HG03442 (cell line): ENCODE data around the gene PABPN1.
"Not testable (repeated sequence)": the region's sequence is repeated elsewhere in the genome, so short reads cannot be mapped to it uniquely, and the experiment has no call there.

Experiments used
- ATAC-seq: cut with Tn5 transposase; IDR thresholded peaks from one replicate; pipeline ENCODE4 v1.9.1; 2021; ENCODE audit warnings: mild to moderate bottlenecking, moderate library complexity; ENCODE audit not compliant: unreplicated experiment

The PABPN1 gene

DNA sequence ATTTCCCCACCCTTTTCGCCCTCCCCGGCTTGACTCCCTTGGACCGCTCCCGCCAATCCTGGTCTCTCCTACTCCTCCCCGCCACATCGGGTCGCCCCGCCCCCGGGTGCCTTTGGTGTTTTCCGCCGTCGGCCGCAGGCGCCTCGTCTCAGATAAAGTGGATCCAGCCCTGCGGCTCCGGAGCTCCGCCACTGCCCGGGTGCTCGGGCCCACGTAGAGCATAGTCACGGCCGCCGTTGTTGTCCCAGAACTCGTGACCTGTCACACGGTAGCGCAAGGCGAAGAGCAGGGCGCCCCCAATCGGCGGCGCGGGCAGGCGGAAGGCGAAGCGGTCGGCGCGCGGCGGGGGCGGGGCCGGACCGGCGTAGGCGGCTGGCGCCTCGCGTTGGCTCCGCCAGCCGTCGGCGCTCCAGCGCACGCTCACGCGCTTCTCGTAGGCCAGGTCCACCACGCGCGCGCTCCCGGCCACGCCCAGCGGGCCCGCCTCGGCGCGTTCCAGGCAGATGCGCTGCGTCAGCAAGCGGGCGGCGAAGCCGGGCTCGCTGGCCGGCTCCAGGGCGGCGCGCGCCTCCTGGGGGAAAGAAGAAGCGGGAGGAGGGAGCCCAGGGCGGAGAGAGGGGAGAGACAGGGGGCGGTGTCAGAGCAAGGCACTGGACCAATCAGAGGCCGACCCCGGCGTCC, 19.8 kb upstream of the PABPN1 start:
- ATAC-seq: peak; percentile 71

DNA sequence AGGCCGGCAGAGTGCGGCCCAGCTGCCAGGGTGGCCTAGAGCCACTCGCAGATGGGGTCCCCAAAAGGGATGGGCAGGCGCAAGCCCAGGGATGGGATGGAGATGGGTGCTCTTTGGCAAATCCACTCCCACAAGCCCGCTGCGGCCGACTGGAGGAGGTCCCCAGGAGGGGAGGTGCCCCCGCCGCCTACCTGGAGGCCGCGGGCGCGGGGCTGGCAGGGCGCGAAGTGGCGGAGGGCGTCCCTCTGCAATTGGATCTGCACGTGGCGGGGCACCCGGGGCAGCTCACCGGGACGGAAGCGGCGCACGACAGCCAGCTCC, 19.3 kb upstream of the PABPN1 start:
- ATAC-seq: peak; percentile 9

DNA sequence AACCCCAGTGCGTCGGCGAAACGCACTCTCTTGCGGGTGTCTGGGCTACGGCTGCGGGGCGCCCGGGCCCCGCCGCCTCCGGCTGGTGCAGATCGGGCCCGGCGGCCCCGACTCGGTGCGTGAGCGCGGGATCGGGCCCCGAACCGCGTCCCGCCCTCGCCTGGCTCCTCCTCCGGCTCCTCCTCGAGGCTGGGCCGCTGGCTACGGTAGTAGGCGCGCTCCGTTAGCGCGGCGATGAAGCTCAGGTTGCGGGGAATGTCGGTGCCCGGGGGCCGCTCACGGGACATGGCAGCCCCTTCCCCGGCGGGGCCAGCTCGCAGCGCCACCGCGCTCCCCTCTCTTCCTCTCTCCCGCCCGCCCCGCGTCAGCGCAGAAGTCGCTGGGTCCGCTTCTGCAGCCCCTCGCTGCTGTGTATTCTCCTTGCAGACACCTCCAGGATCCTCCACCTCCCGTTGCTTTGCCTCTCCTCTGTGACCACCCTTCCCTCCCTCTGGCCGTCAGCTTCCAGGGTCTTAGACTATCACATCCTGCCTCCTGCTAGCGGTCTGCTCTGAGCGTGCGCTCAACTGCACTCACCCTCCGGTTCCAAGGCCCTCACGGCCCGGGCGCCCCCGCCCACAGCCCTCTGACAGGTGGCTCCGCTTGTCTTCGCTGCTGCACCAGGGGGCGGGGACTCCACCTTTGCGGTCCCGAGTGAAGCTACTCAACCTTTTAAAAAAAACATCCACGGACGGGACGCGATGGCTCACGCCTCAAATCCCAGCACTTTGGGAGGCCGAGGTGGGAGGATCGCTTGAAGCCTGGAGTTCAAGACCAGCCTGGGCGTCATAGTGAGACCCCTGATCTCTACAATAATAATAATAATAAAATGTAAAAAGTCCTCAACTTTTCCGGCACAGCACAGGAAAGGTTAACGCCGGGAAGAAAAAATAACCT, 18.7 kb upstream of the PABPN1 start, which contains the start of gene PPP1R3E:
PPP1R3E (minus strand) TSS at position 570 of the 936 bp plus-strand sequence; CDS start at position 287, 283 bp downstream.
- peak; percentile 30 for ATAC-seq

DNA sequence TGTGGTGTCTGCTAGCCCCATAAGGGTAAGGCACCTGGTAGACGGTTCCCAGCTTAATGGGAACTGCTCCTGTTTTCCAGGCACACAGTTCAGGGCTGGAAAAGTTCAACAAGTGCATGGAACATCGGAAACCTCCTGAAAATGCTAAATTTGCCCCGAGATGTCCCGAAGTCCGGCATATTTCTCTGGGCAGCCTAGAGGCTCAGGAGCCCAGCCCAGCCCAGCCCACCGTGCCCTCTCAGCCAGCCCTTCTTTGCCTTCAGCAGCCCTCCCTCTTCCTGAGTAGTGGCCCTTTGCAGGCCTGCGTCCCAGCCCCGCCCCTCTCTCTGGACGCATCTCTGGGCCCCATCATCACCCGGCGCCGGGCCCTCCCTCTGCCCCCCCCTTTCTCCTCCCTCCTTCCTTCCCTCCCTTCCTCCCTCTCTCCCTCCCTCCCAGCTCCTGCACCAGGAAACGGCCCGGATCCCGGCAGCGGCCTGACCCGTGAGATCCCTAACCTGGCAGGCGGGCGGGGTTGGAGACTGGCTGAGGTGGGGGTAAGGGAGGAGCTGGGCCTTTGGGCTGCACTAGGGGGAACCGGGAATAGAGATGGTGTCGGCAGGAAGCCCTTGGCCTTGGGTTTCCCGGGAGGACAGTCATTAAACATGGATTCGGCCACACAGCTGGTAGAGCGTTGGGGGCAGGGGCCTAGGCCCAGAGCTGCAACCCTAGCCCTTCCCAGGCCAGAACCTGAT, 14.7 kb upstream of the PABPN1 start, which contains the start of gene BCL2L2:
BCL2L2 (plus strand) TSS at position 422 of the 734 bp plus-strand sequence. CDS start 935 bp downstream, outside the sequence.
- no peak for ATAC-seq

DNA sequence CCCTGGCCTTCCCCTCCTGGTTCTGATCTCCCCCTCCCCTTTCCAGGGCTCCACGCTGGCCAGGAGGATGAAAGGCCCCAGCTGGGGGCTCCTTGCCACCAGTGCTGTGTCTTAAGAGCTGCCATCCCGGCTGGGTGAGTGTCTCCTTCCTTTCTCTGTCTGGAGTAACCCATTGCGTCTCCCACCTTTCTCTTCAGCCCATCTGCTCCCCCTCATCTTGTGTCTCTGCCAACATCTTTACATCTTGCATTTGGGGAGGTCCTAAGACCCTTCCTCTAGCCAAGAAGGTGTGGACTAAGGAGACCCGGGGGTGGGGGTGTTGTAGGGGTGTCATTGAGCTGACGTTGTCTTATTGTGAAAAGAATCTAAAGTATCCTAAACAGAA, 14.1 kb upstream of the PABPN1 start:
- no peak for ATAC-seq

DNA sequence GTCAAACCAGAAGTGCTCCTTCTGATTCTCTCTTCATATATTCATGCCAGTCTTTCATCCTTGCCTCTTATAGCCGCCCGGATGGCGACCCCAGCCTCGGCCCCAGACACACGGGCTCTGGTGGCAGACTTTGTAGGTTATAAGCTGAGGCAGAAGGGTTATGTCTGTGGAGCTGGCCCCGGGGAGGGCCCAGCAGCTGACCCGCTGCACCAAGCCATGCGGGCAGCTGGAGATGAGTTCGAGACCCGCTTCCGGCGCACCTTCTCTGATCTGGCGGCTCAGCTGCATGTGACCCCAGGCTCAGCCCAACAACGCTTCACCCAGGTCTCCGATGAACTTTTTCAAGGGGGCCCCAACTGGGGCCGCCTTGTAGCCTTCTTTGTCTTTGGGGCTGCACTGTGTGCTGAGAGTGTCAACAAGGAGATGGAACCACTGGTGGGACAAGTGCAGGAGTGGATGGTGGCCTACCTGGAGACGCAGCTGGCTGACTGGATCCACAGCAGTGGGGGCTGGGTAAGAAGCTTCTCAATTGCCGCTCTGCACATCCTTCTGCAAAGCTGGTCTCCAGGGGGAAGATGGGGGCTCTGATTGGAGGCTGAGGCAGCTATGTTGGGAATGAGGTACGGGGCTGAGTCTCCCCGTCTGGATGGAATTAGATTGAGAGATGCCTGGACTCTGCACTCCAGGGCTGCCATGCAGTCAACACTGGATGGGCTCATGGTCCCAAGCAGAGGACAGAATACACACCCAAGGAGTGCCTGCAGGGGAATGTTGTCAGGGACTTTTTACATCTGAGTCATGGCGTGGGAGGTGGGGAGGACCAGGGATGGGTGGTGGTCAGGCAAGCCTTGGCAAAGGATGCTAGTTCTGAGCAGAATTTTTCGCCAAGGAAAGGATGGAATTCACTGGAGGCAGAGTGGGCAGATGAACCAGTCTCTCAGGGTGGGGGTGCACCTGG, 13.3 kb upstream of the PABPN1 start:
- no peak for ATAC-seq

DNA sequence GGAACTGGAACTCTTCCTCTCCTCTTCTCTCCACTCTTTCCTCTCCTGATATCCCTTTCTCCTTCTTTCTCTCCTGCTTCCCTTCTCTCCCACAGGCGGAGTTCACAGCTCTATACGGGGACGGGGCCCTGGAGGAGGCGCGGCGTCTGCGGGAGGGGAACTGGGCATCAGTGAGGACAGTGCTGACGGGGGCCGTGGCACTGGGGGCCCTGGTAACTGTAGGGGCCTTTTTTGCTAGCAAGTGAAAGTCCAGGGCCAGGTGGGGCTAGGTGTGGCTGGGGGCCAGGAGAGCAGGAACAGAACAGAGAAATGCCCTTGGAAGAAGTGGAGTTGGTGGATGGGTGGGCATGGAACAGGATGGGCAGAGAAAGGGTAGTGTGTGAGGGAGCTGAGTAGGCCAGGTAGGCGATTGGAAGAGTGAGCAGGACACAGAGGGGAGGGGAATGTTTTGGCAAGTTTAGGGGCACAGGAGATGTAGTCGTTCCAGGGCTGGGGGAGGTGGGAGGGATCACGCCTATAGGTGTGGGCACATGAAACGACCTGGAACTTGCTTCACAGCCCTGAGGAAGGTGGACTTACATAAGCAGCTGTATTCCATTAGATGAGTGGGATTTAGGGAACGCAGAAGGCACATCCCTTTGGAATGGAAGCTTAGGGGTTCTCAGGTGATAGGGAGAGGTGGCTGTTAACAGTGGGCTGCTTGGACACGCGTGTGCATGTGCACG, 12.4 kb upstream of the PABPN1 start:
- ATAC-seq: no peak

DNA sequence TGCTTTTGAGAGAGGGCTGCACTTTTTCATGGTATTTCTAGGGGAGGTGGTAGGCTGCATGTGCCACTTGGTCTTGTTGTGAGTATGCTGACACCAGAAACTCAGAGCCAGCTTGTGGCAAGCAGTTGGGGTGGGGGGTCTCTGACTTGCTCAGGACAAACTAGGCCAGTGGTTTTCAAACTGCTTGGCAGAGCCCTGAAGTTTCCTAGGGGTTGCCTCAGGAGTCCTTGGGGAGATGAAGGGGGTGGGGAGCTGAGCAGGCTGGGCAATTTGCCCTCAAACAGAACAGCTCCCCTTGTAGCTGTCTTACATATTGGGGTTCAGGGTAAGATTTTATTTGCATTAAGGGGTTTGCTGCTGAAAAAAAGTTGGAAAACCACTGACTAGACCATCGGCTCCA, 10.7 kb upstream of the PABPN1 start:
- ATAC-seq: no peak

DNA sequence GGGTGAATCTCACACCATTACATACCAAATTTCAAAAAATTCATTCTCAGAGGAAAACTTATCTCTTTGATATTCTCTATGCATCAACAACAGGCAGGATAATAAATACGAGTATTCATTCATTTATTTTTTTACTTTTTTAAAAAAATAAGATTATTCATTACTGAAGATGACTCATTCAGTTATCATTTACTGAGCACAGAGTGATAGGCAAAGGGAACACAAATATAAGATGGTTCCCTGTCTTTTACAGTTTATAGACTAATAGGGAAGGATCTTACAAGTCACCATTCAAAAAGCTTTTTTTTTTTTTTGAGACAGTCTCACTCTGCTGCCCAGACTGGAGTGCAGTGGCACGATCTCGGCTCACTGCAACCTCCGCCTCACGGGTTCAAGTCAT, 5.0 kb upstream of the PABPN1 start:
- ATAC-seq: no peak

DNA sequence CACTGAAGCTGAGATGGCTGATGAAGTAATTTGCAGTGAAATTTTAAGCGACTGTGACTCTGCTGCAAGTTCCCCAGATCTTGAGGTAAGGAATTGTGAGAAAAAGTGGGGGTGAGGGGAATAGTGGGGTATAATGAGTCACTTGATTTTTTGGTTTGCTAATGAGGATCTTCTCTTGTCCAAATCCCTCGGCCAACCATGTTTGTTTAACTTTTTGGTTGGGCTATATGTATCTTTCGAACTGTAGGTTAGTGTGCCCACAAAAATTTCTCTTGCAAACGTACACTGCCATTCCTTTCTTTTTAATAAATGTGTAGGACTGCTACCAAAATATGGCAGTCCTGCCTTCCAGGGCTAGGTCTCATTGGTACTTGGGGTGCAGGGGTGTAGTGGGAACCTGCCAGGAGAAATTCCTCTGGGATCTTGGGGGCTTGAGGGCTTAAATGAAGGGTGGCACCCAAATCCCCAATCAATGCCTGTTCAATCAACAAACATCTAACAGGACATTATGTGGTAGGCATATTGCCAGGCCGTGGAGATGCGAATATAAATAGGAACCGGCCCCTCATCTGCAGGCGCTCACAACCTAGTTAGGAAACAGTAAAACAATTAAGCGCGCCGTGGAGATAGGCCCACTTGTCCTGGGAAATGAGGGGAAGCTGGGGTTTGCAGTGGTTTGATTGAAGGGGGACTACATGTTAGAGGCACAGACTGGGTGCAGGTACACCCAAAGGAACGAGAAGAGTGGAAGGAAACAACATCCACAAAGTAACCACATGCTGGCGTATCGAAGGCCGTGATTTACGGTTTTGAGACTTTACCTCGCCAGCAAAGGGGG, 1.3 kb upstream of the PABPN1 start:
- ATAC-seq: no peak

DNA sequence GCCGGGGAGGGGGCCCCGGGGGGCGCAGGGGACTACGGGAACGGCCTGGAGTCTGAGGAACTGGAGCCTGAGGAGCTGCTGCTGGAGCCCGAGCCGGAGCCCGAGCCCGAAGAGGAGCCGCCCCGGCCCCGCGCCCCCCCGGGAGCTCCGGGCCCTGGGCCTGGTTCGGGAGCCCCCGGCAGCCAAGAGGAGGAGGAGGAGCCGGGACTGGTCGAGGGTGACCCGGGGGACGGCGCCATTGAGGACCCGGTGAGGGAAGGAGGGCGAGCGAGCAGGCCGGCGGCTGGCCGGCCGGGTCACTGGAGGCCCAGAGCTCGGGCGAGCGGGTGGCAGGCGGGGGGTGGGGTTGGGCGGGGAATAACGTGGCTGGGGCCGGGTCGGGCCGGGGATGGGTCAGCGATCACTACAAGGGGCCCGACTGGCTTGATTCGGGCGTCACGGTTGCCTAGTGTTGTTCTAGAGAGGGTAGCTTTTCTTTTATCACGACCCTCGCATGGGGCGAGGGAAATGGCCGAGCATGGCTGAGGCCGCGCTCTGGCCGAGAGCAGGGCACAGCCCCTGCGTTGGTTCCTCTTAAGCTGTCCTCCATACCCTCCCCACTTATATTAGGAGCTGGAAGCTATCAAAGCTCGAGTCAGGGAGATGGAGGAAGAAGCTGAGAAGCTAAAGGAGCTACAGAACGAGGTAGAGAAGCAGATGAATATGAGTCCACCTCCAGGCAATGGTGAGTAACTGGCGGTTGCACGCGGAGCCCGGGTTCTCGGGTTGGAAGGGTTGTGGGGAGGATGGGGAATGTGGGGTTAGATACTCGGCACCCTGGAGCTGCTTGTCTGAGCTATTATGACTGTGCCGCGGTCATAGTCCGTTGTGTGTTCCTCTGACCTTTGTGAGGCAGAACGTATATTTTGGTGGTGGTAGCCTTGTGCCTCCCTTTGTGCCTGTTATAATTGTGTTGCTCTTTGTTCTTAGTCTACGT, 603 bp downstream of the PABPN1 start:
- ATAC-seq: peak; percentile 6

DNA sequence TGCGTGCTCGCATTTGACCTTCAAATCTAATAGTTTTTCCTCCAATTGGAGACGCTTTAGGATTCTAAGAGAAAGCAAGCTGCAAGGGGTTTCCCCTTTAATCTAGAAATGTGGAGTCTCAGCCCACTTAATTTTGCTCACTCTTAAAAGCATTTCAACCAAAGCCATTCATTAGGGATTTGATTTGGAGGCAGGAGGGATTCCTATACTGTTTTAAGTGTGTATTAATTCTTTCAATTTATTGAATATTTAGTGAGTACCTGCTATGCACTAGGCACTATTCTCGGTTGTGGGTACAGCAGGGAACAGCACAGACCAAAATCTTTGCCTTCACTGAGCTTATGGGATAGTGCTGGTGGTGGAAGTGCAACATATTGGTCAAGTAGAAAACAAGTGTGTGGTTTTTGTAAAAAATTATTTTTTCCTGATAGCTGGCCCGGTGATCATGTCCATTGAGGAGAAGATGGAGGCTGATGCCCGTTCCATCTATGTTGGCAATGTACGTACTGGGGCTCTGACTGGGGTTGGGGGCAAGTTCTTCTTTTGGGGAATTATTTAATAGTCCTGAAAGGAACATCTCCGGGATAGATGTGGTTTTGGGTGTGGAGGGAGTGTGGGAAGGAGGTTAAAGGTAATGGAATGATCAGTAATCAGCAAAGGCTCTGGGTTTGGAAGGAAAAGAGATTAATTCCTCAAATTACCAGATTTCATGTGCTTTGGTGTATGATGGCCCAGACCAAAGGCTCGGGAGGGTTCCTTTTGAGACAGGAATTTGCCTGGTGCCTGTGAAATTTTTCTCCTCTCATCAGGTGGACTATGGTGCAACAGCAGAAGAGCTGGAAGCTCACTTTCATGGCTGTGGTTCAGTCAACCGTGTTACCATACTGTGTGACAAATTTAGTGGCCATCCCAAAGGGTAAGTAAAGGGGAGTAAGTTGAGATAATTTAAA, 1.6 kb downstream of the PABPN1 start:
- ATAC-seq: no peak

DNA sequence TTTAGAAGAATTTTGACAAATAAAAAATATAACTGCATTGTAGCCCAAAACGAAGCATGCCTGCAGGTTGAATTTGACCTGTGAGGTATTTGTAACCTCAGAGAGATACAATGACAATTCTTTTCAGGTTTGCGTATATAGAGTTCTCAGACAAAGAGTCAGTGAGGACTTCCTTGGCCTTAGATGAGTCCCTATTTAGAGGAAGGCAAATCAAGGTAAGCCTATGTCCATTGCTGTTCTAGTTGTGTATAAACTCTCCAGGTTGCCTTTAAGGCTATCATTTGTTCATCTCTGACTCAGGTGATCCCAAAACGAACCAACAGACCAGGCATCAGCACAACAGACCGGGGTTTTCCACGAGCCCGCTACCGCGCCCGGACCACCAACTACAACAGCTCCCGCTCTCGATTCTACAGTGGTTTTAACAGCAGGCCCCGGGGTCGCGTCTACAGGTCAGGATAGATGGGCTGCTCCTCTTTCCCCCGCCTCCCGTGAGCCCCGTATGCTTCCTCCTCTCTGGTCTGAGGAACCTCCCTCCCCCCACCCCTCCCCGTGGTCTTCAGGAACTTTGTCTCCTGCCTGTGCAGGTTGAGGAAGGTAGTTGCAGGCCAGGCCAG, 2.7 kb downstream of the PABPN1 start:
- ATAC-seq: no peak

DNA sequence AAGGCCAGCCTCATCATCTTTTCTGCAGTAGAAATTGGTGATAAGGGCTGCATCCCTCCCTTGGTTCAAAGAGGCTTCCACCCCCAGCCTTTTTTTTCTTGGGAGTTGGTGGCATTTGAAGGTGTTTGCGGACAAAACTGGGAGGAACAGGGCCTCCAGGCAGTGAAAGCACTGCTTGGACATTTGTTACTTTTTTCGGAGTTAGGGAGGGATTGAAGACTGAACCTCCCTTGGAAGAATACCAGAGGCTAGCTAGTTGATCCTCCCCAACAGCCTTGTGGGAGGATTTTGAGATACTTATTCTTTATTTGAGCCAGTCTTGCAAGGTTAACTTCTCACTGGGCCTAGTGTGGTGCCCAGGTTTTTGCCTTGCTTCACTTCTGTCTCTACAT, 3.2 kb downstream of the PABPN1 start:
- no peak for ATAC-seq

DNA sequence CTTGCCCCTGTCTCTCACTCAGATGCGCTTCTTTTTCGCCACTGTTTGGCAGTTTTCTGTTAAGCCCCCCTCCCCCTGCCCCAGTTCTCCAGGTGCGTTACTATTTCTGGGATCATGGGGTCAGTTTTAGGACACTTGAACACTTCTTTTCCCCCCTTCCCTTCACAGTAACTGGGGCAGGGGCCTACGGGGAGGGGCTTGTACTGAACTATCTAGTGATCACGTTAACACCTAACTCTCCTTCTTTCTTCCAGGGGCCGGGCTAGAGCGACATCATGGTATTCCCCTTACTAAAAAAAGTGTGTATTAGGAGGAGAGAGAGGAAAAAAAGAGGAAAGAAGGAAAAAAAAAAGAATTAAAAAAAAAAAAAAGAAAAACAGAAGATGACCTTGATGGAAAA, 3.7 kb downstream of the PABPN1 start:
- ATAC-seq: no peak

DNA sequence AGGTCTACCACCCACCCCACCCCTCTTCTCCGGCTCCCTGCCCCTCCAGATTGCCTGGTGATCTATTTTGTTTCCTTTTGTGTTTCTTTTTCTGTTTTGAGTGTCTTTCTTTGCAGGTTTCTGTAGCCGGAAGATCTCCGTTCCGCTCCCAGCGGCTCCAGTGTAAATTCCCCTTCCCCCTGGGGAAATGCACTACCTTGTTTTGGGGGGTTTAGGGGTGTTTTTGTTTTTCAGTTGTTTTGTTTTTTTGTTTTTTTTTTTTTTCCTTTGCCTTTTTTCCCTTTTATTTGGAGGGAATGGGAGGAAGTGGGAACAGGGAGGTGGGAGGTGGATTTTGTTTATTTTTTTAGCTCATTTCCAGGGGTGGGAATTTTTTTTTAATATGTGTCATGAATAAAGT, 4.5 kb downstream of the PABPN1 start:
- not testable (repeated sequence) for ATAC-seq
